Prostate gland (tissue), 2 donors: ENCODE data around the gene SDR9C7. TPM values are rescaled to one million over a fixed set of nuclear protein-coding genes. Genes with fewer than 3 reads are reported as not detected.
"Not testable (repeated sequence)": the region's sequence is repeated elsewhere in the genome, so short reads cannot be mapped to it uniquely, and the experiment has no call there.

Source experiments
- DNase-seq: peaks from one replicate; pipeline ENCODE4 v3.0.0-alpha.2; 2019; ENCODE audit warnings: low spot score
- H3K27ac ChIP-seq, 2 donors: fragments of 200-600 bp; sonication (generic); 2 replicates each; pipeline ENCODE4 v1.5.1; 2017 to 2019
- H3K27me3 ChIP-seq: fragments of 200-600 bp; sonication (generic); replicated peaks from 2 replicates; pipeline ENCODE4 v1.5.1; 2019; ENCODE audit not compliant: insufficient read depth
- H3K36me3 ChIP-seq, 2 donors: fragments of 200-600 bp; sonication (generic); 1 replicate in 1 of 2; 2 replicates in 1 of 2; pipeline versions ENCODE4 v1.5.1 to v1.8.1; 2017 to 2019
- H3K4me1 ChIP-seq: fragments of 200-600 bp; sonication (generic); replicated peaks from 2 replicates; pipeline ENCODE4 v1.5.1; 2019
- H3K4me3 ChIP-seq, 2 donors: fragments of 200-600 bp; sonication (generic); 2 replicates each; pipeline ENCODE4 v1.5.1; 2017 to 2019
- H3K9me3 ChIP-seq: fragments of 200-600 bp; sonication (generic); 2 replicates; pipeline ENCODE4 v1.5.1; 2017
- CTCF ChIP-seq, 4 experiments: fragments of 200-600 bp in 2 of 4; fragments of 450-650 bp in 2 of 4; sonication (generic) in 2 of 4; IDR thresholded peaks; 1 replicate in 3 of 4; 2 replicates in 1 of 4; pipeline ENCODE4 v1.5.1; 2016 to 2019; ENCODE audit warnings: antibody characterized with exemption in 4 of 4, mild to moderate bottlenecking in 2 of 4, moderate library complexity in 2 of 4
- POLR2A ChIP-seq: fragments of 450-650 bp; IDR thresholded peaks from one replicate; pipeline ENCODE4 v1.6.1; 2016; ENCODE audit warnings: antibody characterized with exemption, mild to moderate bottlenecking
- POLR2AphosphoS5 ChIP-seq: sonication (generic); formaldehyde crosslinking; IDR thresholded peaks from one replicate; pipeline ENCODE4 v1.6.1; 2017; ENCODE audit warnings: antibody characterized with exemption
- WGBS: methylation state at CpG from one replicate; pipeline ENCODE4 v1.1.5; 2018; 5-methylcytosine and 5-hydroxymethylcytosine counted together
- intact Hi-C: fragments of 100-400 bp; cut with DNase I; formaldehyde crosslinking; loops from one replicate; pipeline ENCODE4 v1.14.2; 2022
- total RNA-seq, 2 donors: library from RNA; depleted of rRNA; stranded (reverse); fragments of >200 nt; gene quantifications; one replicate each; pipeline ENCODE4 v1.1.0, GENCODE V29; 2016

SDR9C7 gene
- total RNA-seq, 2 donors from 2014 or later = 1.1 TPM; not detected in 1

DNA sequence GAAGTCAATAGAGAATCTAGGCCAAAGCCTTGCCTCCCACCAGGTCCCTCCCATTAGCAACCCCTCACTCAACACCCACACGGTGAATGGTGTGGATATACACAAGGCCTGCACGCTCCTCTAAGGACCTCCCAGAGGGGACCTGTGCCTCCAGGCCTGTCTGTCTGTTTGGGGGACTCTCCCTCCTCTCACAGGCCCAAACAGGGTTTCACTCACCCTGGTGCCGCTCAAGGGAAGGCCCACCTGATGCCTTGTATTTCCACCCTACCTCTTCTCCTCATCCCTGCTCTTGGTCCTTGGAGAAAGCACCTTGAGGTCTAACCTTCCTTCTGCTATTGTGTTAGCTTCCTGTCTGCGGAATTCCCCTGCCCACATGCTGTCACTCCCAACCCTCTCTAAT lies 4.4 kb downstream of the SDR9C7 start:
- Histone ChIP-seq H3K27ac (no peak overlapping the region), H3K36me3 (no peaks in the 10 kb centered on the region), H3K4me1 (no peaks in the 10 kb centered on the region), H3K4me3 (no peak overlapping the region), H3K9me3 (no peaks in the 10 kb centered on the region), H3K27me3 (no peaks in the 10 kb centered on the region)
- intact Hi-C loops = no loop called here
- DNase-seq = no peak
- WGBS = 90% methylated on average over 4 of the region's 4 CpGs
- no peak for TF ChIP-seq CTCF (IDR thresholded peaks at IDR 0.05)
- no peak for TF ChIP-seq POLR2A
- TF ChIP-seq POLR2AphosphoS5 = no peak

GRCh38 chr12:56928262-56928661 lies 5.9 kb downstream of the SDR9C7 start:
- no peak for DNase-seq
- intact Hi-C loops = no loop called here
- no peak for TF ChIP-seq CTCF (IDR thresholded peaks at IDR 0.05)
- TF ChIP-seq POLR2AphosphoS5 = no peak
- TF ChIP-seq POLR2A = no peak
- H3K4me3 ChIP-seq = no peak overlapping the region
- 78% methylated on average over 3 of the region's 3 CpGs for WGBS
- H3K36me3 ChIP-seq = no peaks in the 10 kb centered on the region
- H3K27ac ChIP-seq = no peak overlapping the region
- no peaks in the 10 kb centered on the region for H3K9me3 ChIP-seq
- no peaks in the 10 kb centered on the region for H3K27me3 ChIP-seq
- no peaks in the 10 kb centered on the region for H3K4me1 ChIP-seq

DNA sequence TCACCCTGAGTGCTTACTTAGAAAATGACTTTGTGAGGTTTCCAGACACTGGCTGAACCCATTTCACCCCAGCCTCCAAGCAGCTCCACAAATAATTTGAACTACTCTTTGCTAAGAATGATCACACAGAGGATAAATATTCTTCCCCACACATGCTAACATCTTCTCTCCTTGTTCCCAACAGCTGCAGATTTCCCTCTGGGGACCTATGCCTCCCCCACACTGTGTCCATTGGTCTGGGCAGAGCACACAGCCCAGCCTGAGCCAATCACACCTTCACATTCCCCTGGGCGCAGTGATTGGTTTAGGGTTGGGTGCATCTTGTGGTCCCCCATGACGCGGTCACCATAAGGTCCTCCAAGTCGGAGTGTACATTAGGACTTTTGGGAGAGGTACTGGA lies 6.9 kb downstream of the SDR9C7 start:
- Histone ChIP-seq H3K27ac (no peak overlapping the region), H3K27me3 (no peaks in the 10 kb centered on the region), H3K9me3 (no peaks in the 10 kb centered on the region), H3K36me3 (no peaks in the 10 kb centered on the region), H3K4me1 (no peaks in the 10 kb centered on the region), H3K4me3 (no peak overlapping the region)
- WGBS = 94% methylated on average over 4 of the region's 4 CpGs
- intact Hi-C loops = no loop called here
- TF ChIP-seq POLR2AphosphoS5 (no peak), POLR2A (no peak), CTCF (IDR thresholded peaks at IDR 0.05) (no peak)
- no peak for DNase-seq

DNA sequence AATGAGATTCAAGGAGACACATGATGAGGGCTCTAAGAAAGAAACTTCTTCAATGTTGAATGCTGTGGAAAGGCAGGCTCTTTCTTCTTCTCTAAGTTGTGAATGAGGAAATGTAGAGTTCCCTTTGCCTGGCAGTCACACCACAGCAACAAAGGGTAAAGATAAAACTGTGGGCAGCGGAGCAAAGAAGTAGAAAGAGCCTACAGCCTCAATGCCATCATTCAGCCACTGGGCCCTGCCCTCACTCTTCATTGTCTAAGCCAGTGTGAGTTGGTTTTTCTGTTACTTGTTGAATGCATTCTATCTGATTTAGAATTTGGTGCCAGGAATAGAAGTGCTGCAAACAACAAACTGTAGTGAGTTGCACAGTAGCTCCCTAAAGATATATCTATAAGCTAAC lies 12.2 kb downstream of the SDR9C7 start:
- no peak for TF ChIP-seq POLR2A
- H3K9me3 ChIP-seq = no peaks in the 10 kb centered on the region
- no peak overlapping the region for H3K4me3 ChIP-seq
- intact Hi-C loops = no loop called here
- H3K36me3 ChIP-seq = no peaks in the 10 kb centered on the region
- no peak for DNase-seq
- H3K4me1 ChIP-seq = no peaks in the 10 kb centered on the region
- no peaks in the 10 kb centered on the region for H3K27me3 ChIP-seq
- 77% methylated on average over 1 of the region's 1 CpG for WGBS
- no peak overlapping the region for H3K27ac ChIP-seq

DNA sequence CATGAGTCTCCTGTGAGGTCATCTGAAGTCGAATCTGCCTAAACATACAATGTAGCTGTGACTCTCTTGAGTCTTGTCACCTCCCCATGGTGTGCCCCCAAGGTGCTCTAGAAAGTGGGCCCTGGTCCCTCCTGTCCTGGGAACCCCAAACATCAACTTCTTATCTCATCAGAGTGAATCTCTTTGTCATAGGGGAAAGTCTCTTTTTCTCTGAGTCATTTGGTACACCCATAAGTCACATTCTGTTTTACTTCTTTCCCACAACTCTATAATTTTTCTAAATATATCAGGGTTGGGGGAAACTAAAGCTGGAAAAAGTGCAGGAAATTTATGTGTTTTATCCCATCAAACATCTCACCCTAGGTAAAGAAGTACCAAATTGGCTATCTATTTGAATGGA lies 12.9 kb downstream of the SDR9C7 start:
- no peak for DNase-seq
- Histone ChIP-seq H3K9me3 (no peaks in the 10 kb centered on the region), H3K36me3 (no peaks in the 10 kb centered on the region), H3K4me1 (no peaks in the 10 kb centered on the region), H3K27ac (no peak overlapping the region), H3K4me3 (no peak overlapping the region), H3K27me3 (no peaks in the 10 kb centered on the region)
- intact Hi-C loops = no loop called here
- no peak for TF ChIP-seq POLR2A
- TF ChIP-seq CTCF (IDR thresholded peaks at IDR 0.05) = no peak
- no peak for TF ChIP-seq POLR2AphosphoS5
- WGBS = 94% methylated on average over 1 of the region's 1 CpG

- H3K36me3 ChIP-seq, H3K9me3 ChIP-seq, H3K4me1 ChIP-seq, DNase-seq, H3K27me3 ChIP-seq, H3K27ac ChIP-seq, intact Hi-C loops, H3K4me3 ChIP-seq: not testable (repeated sequence)
- WGBS = 88% methylated on average over 3 of the region's 3 CpGs
Observed at GRCh38 chr12:56918139-56918538, 16.1 kb downstream of the SDR9C7 start.
